Loucy (cell line): Measurements from ENCODE around the gene TGM2.

Experiments
- H2AFZ ChIP-seq: fragments of 200-600 bp; sonication (generic); 2 replicates; pipeline ENCODE4 v1.6.0; 2016; ENCODE audit warnings: antibody characterized with exemption, mild to moderate bottlenecking, low read length, moderate library complexity
- H3F3A ChIP-seq: fragments of 200-600 bp; 2 replicates; pipeline ENCODE4 v1.6.0; 2016; ENCODE audit warnings: antibody characterized with exemption, low read depth, mild to moderate bottlenecking
- H3K27me3 ChIP-seq: fragments of 200-600 bp; sonication (generic); 2 replicates; pipeline ENCODE4 v1.6.1; 2014; ENCODE audit warnings: low read length, mild to moderate bottlenecking; ENCODE audit not compliant: insufficient read depth, poor library complexity, severe bottlenecking
- H3K36me3 ChIP-seq: fragments of 200-600 bp; sonication (generic); 2 replicates; pipeline ENCODE4 v1.6.1; 2016; ENCODE audit warnings: low read length; ENCODE audit not compliant: insufficient read depth
- H3K4me1 ChIP-seq: fragments of 200-600 bp; sonication (generic); 2 replicates; pipeline ENCODE4 v1.5.1; 2014; ENCODE audit warnings: low read length, mild to moderate bottlenecking; ENCODE audit not compliant: insufficient read depth, poor library complexity, severe bottlenecking
- H3K4me2 ChIP-seq: fragments of 200-600 bp; sonication (generic); 2 replicates; pipeline ENCODE4 v1.6.0; 2014; ENCODE audit warnings: antibody characterized with exemption, low read length, low read depth, mild to moderate bottlenecking; ENCODE audit not compliant: poor library complexity, severe bottlenecking
- H3K4me3 ChIP-seq: fragments of 200-600 bp; sonication (generic); 2 replicates; pipeline ENCODE4 v1.5.1; 2014; ENCODE audit warnings: low read length, mild to moderate bottlenecking, mixed read lengths; ENCODE audit not compliant: poor library complexity, severe bottlenecking
- H3K79me2 ChIP-seq: fragments of 200-600 bp; sonication (generic); 2 replicates; pipeline ENCODE4 v1.6.1; 2014; ENCODE audit warnings: low read length; ENCODE audit not compliant: insufficient read depth
- H3K9ac ChIP-seq: fragments of 200-600 bp; sonication (generic); 2 replicates; pipeline ENCODE4 v1.6.0; 2014; ENCODE audit warnings: mild to moderate bottlenecking, low read depth, low read length, moderate library complexity; ENCODE audit not compliant: poor library complexity, severe bottlenecking
- H3K9me2 ChIP-seq: fragments of 200-600 bp; sonication (generic); replicated peaks from 2 replicates; pipeline ENCODE4 v1.6.1; 2016; ENCODE audit warnings: low read depth, low read length, mixed read lengths
- H3K9me3 ChIP-seq: fragments of 200-600 bp; sonication (generic); 2 replicates; pipeline ENCODE4 v1.6.1; 2014; ENCODE audit warnings: mild to moderate bottlenecking, antibody characterized with exemption, low read length, low read depth; ENCODE audit not compliant: insufficient read depth
- H4K20me1 ChIP-seq: fragments of 200-600 bp; sonication (generic); 2 replicates; pipeline ENCODE4 v1.6.0; 2014; ENCODE audit warnings: antibody characterized with exemption, low read length, mild to moderate bottlenecking; ENCODE audit not compliant: insufficient read depth, poor library complexity, severe bottlenecking
- EZH2phosphoT487 ChIP-seq: fragments of 200-600 bp; IDR thresholded peaks from 2 replicates; pipeline ENCODE4 v1.6.1; 2018; ENCODE audit warnings: antibody characterized with exemption, mild to moderate bottlenecking, moderate library complexity, borderline replicate concordance
- TF ChIP-seq, protein P1 (sequence below): fragments of 200-600 bp; sonication (generic); conservative IDR thresholded peaks from 2 replicates; pipeline ENCODE4 v1.5.1; 2014; ENCODE audit warnings: mild to moderate bottlenecking, antibody characterized with exemption, low read length

Gene TGM2

GRCh38 chr20:38090061-38090460 is 75.0 kb downstream of the TGM2 start:
- H3K9ac ChIP-seq, result no peak overlapping the region
- no peak overlapping the region for H2AFZ ChIP-seq
- no peaks in the 10 kb centered on the region for H3K9me3 ChIP-seq
- no peaks in the 10 kb centered on the region for H4K20me1 ChIP-seq
- H3K79me2 ChIP-seq, result no peaks in the 10 kb centered on the region
- H3K27me3 ChIP-seq, result no peaks in the 10 kb centered on the region
- no peaks in the 10 kb centered on the region for H3F3A ChIP-seq
- no peak overlapping the region for H3K4me2 ChIP-seq
- no peak overlapping the region for H3K4me3 ChIP-seq
- TF ChIP-seq, protein P1, sequence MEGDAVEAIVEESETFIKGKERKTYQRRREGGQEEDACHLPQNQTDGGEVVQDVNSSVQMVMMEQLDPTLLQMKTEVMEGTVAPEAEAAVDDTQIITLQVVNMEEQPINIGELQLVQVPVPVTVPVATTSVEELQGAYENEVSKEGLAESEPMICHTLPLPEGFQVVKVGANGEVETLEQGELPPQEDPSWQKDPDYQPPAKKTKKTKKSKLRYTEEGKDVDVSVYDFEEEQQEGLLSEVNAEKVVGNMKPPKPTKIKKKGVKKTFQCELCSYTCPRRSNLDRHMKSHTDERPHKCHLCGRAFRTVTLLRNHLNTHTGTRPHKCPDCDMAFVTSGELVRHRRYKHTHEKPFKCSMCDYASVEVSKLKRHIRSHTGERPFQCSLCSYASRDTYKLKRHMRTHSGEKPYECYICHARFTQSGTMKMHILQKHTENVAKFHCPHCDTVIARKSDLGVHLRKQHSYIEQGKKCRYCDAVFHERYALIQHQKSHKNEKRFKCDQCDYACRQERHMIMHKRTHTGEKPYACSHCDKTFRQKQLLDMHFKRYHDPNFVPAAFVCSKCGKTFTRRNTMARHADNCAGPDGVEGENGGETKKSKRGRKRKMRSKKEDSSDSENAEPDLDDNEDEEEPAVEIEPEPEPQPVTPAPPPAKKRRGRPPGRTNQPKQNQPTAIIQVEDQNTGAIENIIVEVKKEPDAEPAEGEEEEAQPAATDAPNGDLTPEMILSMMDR, result no peak
- TF ChIP-seq EZH2phosphoT487, result no peak
- H3K9me2 ChIP-seq, result no peaks in the 10 kb centered on the region
- H3K4me1 ChIP-seq, result peaks cover 8% of the 10 kb centered on the region
- peaks cover 75% of the 10 kb centered on the region for H3K36me3 ChIP-seq

DNA sequence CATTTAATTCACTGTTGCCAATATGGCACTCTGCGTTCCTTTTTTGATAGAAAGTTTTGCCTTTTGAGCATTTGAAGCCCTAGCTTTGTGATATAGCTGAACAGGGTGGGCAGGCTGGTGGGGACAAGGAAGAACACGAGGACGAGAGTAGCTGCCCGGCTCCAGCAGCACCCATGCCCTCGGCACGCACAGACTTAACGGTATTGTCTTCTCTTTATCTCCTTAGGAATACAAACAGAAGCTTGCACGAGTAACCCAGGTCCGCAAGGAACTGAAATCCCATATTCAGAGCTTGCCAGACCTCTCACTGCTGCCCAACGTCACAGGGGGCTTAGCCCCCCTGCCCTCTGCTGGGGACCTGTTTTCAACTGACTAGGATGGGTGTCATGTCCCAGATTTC is 75.6 kb downstream of the TGM2 start:
- no peak overlapping the region for H3K9ac ChIP-seq
- TF ChIP-seq, protein P1, result no peak
- H3K27me3 ChIP-seq, result no peaks in the 10 kb centered on the region
- peaks cover 80% of the 10 kb centered on the region for H3K36me3 ChIP-seq
- H3K4me1 ChIP-seq, result peaks cover 2% of the 10 kb centered on the region
- no peak overlapping the region for H2AFZ ChIP-seq
- H4K20me1 ChIP-seq, result no peaks in the 10 kb centered on the region
- H3K9me2 ChIP-seq, result no peaks in the 10 kb centered on the region
- H3K4me2 ChIP-seq, result no peak overlapping the region
- H3K4me3 ChIP-seq, result no peak overlapping the region
- H3K79me2 ChIP-seq, result no peaks in the 10 kb centered on the region
- no peaks in the 10 kb centered on the region for H3K9me3 ChIP-seq
- no peaks in the 10 kb centered on the region for H3F3A ChIP-seq

DNA sequence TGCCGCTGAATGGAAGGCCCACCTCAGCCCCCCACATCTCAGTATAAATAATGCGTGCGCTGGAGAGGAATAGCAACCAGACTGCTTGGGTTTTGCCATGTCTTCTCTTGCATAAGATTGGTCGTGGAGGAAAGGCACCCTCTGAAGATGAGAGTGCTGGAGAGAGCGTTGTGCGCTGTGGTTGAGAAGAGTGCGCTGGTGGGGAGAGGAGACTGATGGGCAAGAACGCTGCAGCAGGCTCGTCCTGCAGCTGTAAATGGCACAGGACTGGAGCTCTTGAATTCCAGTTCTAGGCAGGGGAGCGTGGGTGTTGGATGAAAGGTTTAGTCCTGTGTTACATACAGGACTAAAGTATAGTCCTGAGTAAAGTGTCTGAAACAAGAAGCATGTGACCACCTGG is 80.0 kb downstream of the TGM2 start:
- H3K9ac ChIP-seq, result no peak overlapping the region

More for the DNA sequence above, 80.0 kb downstream of the TGM2 start:
- H3K4me3 ChIP-seq, result no peak overlapping the region
- no peaks in the 10 kb centered on the region for H3F3A ChIP-seq
- no peak for TF ChIP-seq EZH2phosphoT487
- TF ChIP-seq, protein P1, result no peak
- H4K20me1 ChIP-seq, result no peaks in the 10 kb centered on the region
- no peaks in the 10 kb centered on the region for H3K27me3 ChIP-seq
- H3K9me3 ChIP-seq, result no peaks in the 10 kb centered on the region
- no peaks in the 10 kb centered on the region for H3K4me1 ChIP-seq
- no peak overlapping the region for H2AFZ ChIP-seq
- H3K79me2 ChIP-seq, result peaks cover 26% of the 10 kb centered on the region
- H3K4me2 ChIP-seq, result no peak overlapping the region
- H3K9me2 ChIP-seq, result no peaks in the 10 kb centered on the region
- H3K36me3 ChIP-seq, result peaks cover 92% of the 10 kb centered on the region; the same call in 1 of the 2 replicates
